Prostate gland (tissue), 2 donors: ENCODE data around the gene USP47.
A peak's percentile ranks its signal among the peaks of the same experiment; 100 is the strongest.

ENCODE experiments used
- CTCF ChIP-seq, 4 experiments: fragments of 200-600 bp in 2 of 4; fragments of 450-650 bp in 2 of 4; sonication (generic) in 2 of 4; IDR thresholded peaks; 1 replicate in 3 of 4; 2 replicates in 1 of 4; pipeline ENCODE4 v1.5.1; 2016 to 2019; ENCODE audit warnings: antibody characterized with exemption in 4 of 4, mild to moderate bottlenecking in 2 of 4, moderate library complexity in 2 of 4
- POLR2A ChIP-seq: fragments of 450-650 bp; IDR thresholded peaks from one replicate; pipeline ENCODE4 v1.6.1; 2016; ENCODE audit warnings: antibody characterized with exemption, mild to moderate bottlenecking
- POLR2AphosphoS5 ChIP-seq: sonication (generic); formaldehyde crosslinking; IDR thresholded peaks from one replicate; pipeline ENCODE4 v1.6.1; 2017; ENCODE audit warnings: antibody characterized with exemption

DNA sequence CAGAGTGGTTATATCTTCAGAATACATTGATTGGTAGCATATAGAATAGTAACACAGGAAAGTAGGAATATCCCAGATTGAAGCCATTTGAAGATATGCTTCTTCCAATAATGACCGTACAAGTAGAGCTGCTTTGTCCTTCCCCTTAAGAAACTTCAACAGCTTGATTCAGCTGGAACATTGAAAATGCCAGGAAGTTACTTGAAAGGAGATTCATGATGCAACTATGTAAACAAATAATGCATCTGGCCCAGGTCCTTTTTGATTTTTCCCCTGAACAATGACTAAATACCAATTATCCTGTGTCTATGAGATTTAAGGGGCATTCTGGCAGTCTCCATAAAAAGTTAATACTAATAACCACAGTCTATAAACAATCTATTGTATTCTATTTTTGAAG, 163.7 kb downstream of the USP47 start:
- TF ChIP-seq CTCF (IDR thresholded peaks at IDR 0.05) (no peak), POLR2A (no peak), POLR2AphosphoS5 (peak; percentile 21)
